Stimulated activated CD8-positive, alpha-beta memory T cell treated with anti-CD3 and anti-CD28 coated beads, Interleukin-7, amount 100 ng/mL, for 1 hour (primary cell): ENCODE measurements around the gene AGBL1.

ENCODE experiments used
- DNase-seq, 2 donors: peaks; one replicate each; pipeline ENCODE4 v3.0.0-alpha.2; 2020; ENCODE audit warnings: low read depth in 2 of 2

AGBL1 gene

DNA sequence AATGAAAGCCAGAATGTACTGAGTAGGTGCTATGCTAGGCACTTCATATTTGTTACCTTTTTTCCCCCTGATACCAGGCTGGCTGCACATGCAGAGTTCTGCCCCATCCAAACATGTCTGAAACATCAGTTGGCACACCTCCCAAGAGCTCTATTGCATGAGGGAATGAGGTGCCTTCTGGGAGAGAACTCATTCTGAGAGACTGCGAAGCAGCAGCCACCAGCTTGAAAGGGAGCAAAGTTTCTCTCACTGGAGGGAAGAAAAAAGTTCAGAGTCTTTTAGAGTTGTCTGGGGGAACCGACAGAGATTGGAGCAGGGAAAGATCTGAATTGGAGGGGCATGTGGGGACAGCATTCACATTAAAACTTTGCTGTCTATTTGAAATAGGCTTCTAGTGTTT lies 84.1 kb downstream of the AGBL1 start:
- DNase-seq = no peak

DNA sequence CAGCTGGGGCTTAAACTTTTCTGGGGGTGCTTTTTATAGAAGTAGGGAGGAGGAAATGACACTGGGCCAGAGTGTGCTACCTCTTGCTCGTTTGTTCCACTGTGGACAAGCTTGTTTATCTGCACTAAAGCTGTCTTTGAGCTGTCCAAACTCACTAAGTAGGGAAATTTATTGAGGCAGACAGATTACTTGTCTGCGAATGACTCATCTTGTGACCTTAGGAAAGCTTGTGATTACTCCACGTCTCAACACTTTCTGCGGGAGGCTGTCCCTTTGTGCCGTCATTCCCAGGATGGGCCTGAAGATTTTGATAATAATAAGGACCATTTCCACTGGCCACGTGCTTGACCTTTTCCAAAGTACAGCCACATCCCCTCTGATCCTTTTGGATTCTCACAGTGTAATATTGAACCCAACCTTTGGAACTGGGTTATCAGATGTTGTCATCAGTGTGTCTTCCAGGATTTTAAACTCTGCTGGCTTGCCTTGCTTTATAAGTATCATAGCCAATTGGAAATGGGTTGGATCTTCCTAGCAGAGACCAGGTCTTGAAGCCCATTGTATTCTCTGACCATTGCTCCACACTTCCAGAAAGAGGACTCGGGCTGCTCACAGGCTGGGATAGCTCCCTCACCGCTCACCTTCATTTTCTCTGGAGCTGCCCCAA lies 84.7 kb downstream of the AGBL1 start:
- DNase-seq = no peak

DNA sequence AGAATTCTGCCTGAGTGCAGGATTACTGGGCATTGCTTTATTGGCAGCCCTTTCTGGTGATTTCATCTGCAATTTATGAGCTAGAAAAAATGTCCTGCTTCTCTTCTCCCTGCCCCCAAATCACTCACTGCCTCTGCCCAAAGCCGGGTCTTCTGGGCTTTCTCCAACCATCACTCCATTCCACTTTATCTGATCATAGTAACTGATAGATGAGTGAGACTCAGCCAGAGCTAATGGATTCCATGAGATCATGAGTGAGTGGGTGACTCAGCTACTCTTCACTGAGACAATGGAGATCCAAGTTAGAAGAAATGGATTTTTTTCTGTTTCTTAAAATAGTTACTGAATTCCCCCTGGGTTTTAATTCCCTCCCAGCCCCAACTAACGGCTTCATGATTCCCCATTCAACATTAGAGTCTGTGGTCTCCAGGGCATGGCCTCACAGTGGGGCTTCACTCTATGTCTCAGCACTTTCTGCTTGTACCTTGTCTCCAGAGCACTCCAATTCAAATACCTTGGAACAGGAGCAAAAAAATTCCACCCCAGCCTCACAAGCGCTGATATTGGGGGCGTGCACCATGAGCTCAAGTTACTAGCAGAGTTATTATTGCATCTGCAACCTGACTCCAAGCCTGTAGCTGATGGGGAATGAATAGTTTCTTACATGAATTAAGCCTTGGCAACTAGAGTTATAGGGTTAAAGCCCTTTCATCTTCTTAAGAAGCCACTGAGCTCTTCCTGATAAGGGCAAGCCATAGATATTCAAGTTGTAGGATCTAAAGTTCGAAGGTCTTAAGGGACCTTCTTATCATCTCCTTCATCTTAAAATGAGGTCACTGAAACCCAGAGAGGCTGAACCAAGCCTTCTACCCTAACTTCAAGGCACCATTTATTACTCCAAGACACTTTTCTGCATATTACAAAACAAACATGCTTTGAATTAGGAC lies 85.9 kb downstream of the AGBL1 start:
- no peak for DNase-seq

DNA sequence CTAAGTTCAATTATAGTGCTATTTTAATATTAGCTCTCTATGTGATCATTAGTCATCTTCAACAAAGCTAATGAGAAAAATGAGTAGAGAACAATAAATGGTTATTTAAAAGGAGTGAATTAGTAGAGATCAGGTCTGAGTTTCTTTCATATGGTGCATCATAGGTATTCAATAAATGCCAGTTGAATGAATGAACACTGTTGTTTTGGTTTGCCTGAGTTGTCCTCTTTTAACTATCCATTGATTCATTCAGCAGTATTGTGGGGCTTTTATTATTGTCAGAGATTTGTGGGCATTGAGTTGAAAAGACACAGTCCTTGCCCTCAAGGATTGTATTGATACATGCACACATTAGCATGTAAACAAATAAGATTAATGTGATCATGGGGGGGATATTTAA lies 88.2 kb downstream of the AGBL1 start:
- DNase-seq = no peak

DNA sequence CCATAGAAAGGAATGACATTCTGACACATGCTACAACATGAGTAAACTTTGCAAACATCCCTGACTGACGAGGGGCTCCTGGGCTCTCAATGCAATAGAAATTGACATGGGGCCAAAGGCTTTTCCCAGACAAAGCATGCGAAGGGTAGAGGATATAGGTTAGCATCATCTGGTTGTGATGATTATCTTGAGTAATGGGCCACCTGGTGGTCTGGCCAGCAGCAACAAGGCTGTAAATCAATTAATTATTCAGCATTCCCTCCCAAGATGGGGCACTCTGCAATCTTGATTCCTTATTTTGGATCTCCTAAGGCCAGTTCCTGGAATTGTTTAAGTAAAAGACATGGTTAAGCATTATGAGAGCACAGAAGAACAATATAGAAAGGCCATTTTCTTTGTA lies 99.2 kb downstream of the AGBL1 start:
- DNase-seq = no peak

DNA sequence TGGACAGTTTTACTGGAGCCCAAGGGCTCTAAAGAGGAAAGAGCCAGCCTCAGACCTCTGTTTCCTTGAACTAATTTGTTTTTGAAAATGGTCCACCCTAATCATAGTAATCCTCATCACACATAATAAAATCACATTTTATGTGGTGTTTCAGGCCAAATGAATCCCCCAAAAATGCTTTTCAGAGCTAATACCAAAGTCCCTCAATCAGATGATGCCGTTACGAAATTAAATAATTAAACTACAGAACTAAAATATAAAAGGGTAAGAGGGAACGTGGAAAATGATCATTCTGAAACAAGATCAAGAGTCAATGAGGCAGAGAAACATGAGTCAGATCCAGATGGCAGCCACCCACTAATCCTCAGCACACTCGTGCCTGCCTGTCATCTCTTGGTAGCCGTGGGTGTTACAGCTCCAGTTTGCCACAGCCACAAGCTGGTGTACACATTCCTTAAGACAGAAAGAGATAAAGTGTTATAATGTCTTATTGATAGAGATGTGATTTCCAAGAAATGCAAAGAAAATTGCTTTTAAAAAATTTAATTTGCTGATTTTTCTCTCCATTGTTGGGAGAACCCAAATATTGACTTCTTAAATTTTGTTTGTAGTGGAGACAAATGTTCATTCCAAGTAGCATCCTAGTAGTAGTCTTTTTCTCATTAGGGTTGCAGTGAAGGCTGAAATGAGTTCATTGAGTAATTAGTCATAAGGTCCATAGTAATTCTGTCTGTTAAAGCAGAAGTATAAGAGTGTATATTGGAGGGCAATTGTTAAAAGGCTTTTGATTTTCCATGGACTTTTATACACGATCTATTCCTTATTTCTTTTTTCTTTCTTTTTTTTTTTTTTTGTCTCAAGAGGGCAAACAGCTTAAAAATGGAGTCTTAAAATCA lies 104.2 kb downstream of the AGBL1 start:
- no peak for DNase-seq

DNA sequence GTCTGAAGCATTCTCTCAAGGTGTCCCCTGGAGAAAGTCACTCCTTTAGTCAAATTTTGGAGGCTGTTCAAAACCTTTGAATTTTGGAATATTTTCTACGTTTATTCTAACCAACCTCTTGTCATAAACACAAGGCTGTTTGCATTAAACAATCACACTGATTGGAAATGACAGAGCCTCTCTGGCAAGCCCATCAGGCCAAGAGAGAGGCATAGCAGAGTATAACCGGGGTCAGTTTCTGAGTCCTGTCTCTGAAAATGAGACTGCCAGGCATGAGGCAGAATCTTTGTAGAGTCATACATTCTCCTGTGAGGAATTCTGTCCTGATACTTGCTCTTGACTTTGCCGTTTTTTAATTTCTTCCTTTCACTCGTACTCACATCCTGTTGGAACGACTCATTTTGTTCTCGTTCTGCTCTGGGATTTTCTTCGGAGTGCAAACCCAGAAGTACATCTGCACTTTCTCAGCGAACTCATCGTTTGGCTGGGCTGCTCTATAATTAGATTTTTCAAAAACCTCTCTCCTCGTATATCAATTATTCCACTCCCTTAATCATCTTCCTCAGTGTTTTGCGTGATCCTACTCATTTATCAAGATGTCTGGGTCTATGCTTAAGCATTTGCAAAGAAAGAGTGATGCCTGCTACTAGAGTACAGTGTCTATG lies 114.2 kb downstream of the AGBL1 start:
- DNase-seq = no peak

DNA sequence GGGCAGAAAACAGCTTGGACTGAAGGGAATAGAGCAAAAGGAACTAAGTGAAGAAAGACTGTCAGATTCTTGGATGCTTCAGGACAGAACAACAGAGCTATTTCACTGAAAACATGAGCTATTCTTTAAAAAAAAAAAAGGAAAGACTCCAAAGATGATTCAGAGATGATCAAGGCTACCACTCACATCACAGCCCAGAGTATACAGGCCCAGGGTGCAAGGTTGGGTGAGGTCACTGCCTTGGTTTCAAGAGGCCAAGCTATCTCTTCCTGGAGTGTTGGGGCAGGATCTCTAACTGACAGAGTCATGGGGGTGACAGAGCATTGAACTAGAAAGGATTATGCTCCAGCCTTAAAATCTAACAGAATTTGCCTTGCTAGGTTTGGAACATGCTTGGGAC lies 118.1 kb downstream of the AGBL1 start:
- DNase-seq = no peak

DNA sequence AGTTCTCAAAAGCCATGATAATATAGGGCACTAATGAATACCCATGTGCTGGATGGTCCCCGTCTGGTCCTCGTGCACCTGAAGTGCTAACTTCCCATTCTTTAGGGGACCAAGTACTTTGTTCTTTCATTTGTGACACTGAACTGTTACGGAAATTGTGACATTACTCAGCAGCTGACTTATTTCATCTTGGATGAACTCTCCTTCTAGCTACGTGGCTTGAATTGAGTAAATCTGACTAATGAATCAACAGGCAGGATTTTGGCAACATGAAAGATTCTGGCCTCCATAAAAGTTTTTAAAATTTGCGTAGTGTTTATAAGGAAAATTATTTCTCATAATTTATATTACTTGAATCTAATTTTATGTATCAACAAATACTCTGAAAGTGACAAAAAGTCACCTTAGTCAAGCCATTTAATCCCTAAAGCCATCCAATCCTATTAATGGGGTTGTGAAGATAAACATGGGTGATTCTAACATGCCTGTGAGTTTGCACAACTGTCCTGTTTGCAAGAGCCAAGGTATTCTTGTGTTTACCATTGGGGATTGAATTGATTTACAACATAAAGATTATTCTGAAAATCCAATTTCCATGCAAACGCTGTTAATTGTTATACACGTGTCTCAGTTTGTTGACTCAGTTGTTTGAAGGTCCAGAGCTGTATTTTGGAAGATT lies 119.9 kb downstream of the AGBL1 start:
- DNase-seq = no peak

DNA sequence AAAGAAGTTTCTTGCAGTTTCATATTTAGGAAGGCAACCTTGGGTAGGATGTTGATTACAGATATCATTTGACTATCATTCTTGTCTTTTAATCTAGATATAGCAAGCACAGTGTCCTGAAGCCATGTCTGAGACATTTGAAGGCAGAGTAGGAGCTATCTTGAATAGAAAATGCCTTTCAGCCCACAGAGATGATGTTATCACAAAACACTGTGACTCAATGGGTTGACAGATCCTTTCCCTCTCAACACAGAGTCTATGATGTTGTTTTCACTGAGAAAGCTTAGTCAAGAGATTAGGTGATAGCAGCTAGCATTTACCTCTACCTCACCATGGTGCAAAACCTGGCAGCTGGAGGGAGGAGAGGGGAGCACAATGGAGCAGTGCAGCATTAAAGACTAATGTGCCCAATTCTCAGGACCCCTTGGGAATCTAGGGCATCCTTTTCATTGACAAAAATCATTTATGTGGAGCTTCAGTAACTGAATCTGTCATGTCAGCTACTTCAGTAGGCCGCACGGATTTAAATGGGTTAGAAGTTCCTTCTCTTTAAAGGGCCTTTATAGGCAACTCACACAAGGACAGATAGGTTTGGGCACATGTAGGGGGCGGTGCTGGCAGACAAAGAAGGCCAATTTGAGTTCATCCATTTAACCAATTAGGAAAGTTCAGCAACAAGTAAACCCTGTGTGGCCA lies 121.8 kb downstream of the AGBL1 start:
- DNase-seq = no peak

DNA sequence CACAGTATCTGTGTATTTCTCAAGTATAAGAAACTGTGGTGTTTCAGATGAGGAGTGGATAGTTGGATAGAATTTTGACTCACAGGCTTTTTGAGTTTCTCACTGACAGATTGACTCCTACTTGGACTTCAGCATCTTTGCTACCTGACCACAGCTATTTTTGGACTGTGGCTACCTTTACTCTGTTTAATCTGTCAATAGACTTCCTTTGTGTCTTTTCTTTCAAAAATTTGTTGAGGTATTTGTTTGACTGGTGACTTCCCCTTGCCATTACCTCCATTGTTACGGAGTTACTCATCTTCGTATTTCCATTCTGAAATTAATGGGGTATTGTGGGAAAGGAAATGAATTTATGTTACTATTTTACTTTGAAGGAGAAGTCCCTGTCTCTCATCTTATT lies 123.8 kb downstream of the AGBL1 start:
- DNase-seq = no peak

DNA sequence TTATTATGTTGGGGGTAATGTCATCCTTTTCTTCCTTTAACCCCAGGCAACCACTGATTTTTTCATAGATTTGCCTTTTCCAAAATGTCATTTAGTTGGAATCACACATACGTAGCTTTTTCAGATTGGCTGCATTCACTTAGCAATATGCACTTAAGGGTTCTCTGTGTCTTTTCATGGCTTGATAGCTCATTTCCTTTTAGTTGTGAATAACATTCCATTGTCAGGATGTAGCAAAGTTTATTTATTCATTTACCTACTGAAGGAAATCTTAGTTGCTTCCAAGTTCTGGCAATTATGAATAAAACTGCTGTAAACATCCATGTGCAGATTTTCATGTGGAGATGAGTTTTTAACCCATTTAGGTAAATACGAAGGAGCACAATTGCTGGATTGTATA lies 125.4 kb downstream of the AGBL1 start:
- DNase-seq = no peak

DNA sequence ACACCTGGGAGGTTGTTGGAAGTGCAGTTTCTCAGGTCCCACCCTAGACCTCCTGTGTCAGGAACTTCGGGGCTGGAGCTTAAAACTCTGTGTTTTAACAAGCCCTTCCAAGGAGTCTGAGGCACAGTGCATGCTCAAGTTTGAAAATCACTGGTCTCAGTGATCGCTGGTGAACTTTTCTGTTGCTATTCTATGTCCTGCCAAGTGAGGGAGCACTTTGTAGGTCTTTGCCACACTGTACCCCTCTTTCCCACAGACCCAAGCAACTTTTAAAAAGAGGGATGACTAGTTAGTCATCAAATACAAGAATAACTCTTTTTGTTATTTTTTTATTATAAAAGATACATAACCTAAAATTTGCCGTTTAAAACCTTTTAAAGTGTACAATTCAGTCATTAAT lies 133.7 kb downstream of the AGBL1 start:
- DNase-seq = no peak

DNA sequence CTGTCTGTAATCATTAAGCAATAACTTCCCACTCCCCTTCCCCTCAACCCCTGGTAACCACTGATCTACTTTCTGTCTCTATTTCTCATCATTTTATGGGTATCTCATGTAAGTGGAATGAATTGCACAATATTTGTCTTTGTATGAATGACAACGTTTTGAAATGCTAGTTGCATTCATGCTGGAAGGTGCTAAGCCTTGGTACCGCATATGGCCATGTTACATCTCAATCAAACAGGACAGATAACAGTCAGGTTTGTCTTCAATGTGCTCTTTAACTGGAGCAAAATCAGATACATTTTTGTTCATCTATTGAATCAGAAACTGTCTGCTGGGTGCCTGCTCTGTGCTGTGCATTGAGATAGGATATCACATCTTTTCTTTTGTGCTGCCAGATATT lies 134.2 kb downstream of the AGBL1 start:
- DNase-seq = no peak

DNA sequence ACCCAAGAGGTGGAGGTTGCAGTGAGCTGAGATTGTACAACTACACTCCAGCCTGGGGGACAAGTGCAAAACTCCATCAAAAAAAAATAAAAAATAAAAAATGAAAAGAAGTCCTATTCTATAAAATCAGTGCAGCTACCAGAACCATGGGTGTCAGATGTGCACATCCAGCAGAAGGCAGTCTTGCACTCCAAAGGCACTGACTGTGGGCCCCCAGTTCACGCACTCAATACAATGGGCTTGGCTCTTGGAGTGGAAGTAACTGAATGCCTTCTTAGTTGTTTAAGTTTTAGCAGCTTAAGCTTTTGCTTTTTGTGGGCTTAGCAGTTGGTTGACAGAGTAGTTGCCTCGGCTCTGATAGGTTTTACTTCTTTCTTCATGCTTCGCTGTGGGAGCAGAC lies 141.4 kb downstream of the AGBL1 start:
- DNase-seq = no peak

DNA sequence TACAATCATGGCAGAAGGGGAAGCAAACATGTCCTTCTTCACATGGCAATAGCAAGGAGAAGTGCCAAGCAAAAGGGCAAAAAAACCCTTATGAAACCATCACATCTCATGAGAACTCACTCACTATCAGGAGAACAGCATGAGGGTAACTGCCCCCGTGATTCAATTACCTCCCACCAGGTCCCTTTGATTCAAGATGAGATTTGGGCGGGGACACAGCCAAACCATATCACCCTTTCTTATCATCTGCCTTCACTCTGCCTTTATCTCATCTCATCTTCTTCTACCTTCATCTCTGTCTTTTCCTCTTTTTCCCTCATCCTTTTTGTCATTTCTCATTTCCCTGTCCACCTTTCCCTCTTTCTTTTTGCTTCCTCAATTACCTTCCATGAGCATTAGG lies 149.6 kb downstream of the AGBL1 start:
- no peak for DNase-seq

DNA sequence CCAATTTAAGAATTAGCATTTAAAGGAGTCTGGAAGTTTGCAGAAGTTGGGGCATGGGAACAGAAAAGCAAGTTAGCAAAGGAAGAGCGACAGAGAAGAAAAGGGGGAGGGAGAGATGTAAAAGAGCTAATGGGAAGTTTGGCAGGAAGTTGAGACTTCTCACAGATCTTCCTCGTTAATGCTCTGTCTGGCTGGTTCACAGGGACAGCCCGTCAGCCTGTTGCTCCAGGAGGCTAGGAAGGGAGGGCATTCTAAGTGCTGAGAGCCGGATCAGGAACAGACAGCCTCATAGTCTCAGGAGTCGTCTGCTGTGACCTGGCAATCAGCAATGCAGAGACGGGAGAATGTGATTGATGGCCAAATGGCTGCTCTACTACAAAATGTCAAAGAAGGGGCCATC lies 150.3 kb downstream of the AGBL1 start:
- no peak for DNase-seq

DNA sequence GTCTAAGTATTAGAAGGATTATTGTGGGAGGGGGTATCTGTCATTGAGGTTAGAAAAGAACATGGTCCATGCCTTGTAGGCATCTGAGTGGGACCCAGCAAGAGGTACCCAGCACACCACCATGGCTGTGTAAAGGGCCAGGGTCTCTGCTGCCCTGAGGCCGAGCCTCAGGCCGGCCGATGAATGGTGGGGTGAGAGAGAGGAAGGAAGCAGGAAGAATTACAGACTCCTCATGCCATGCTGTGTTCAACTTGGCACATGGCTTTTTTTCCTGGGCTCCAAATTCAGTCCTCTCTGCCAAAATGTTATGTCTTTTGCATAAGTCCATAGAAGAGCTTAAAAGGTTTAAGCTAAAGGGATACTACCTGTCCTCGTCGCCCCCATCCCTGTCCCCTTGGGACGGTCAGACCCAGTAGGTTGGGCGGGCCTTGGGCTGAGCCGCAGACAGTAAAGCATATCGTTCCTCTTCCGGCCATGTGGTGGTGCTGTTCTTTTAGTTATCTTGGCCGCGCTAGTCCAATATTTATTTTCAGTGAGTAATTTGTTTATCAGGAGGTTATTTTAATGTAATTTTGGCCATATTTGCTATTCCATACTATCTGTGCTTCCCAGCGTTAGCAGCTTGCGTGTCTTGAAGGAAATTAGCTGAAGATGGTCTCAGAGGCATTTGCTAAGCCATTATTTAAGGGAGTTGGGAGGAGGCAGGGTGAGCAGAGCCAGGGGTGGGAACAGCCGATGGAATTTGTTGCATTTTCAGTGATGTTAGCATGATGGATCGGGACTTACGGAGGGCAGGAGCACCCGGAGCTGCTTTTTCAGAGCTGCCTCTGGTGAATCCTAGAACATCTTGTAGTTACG lies 152.4 kb downstream of the AGBL1 start:
- no peak for DNase-seq

DNA sequence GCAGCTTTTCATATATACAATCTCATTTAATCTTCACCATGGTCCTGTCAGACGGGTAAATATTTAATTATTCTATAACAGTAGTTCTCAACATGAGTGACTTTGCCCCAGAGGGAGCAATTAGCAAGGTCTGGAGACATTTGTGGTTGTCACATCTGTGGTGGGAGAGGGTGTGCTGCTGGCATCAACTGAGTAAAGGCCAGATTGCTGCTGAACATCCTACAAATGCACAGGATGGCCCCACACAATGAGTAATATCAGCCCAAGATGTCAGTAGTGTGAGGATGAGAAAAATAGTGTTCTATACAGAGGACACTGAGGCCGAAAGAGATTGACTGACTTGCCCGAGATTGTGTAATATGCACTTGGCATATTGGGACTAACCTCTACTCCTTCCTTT lies 156.0 kb downstream of the AGBL1 start:
- no peak for DNase-seq
